HEK293 (cell line): ENCODE results near the gene TSTD2.
A peak's percentile ranks its signal among the peaks of the same experiment; 100 is the strongest.

Experiments
- CTCF ChIA-PET: fragments of 350-600 bp; formaldehyde crosslinking; extraction: SDS; loops from one replicate; lab custom pipeline; 2021; ENCODE audit warnings: antibody characterized with exemption; lab: Yijun Ruan, JAX
- POLR2A ChIA-PET: fragments of 300-600 bp; formaldehyde crosslinking; extraction: SDS; loops from one replicate; lab custom pipeline; 2020; ENCODE audit warnings: antibody characterized with exemption, inconsistent platforms; lab: Yijun Ruan, JAX
- H3K27ac ChIP-seq: fragments of 200-500 bp; sonication (Bioruptor generic); 2 replicates; pipeline ENCODE4 v1.5.1; 2014; ENCODE audit warnings: low read depth, low read length, control low read depth, inconsistent platforms; ENCODE audit errors: extremely low read depth
- H3K36me3 ChIP-seq, 2 experiments: fragments of 200-500 bp in 1 of 2; sonication (Bioruptor generic) in 1 of 2; 1 replicate in 1 of 2; 2 replicates in 1 of 2; pipeline ENCODE4 v1.5.1; 2014 to 2017; ENCODE audit warnings: inconsistent platforms in 2 of 2, low read length in 2 of 2; ENCODE audit not compliant: control insufficient read depth in 2 of 2, insufficient read depth in 1 of 2
- H3K4me1 ChIP-seq: fragments of 200-500 bp; sonication (Bioruptor generic); 2 replicates; pipeline ENCODE4 v1.5.1; 2014; ENCODE audit warnings: mild to moderate bottlenecking, low read length, inconsistent platforms; ENCODE audit not compliant: control insufficient read depth, insufficient read depth
- H3K4me3 ChIP-seq: 2 replicates; pipeline ENCODE4 v1.5.1; 2011; ENCODE audit warnings: low read depth, mild to moderate bottlenecking, control low read depth, low read length, moderate library complexity
- H3K9me3 ChIP-seq: fragments of 200-500 bp; sonication (Bioruptor generic); 2 replicates; pipeline ENCODE4 v1.5.1; 2014; ENCODE audit warnings: low read depth, low read length, inconsistent platforms; ENCODE audit not compliant: control insufficient read depth, insufficient read depth
- HOXA7 ChIP-seq: sonication (generic); formaldehyde crosslinking; IDR thresholded peaks from 2 replicates; pipeline ENCODE4 v1.8.1; 2022; ENCODE audit warnings: missing genetic modification reagents, borderline replicate concordance
- KLF17 ChIP-seq: fragments of 450-650 bp; formaldehyde crosslinking; IDR thresholded peaks from 2 replicates; pipeline ENCODE4 v1.5.1; 2016; ENCODE audit warnings: missing biosample characterization, missing genetic modification characterization
- OVOL3 ChIP-seq: fragments of 450-650 bp; formaldehyde crosslinking; IDR thresholded peaks from 2 replicates; pipeline ENCODE4 v1.5.1; 2016; ENCODE audit warnings: missing biosample characterization, missing genetic modification characterization
- RBAK ChIP-seq: fragments of 450-650 bp; formaldehyde crosslinking; IDR thresholded peaks from 2 replicates; pipeline ENCODE4 v1.5.1; 2016; ENCODE audit warnings: missing biosample characterization, missing genetic modification characterization
- SP3 ChIP-seq: fragments of 450-650 bp; formaldehyde crosslinking; IDR thresholded peaks from 2 replicates; pipeline ENCODE4 v1.5.1; 2016; ENCODE audit warnings: missing biosample characterization, missing genetic modification characterization
- ZBTB20 ChIP-seq: fragments of 450-650 bp; formaldehyde crosslinking; IDR thresholded peaks from 2 replicates; pipeline ENCODE4 v1.5.1; 2016; ENCODE audit warnings: missing biosample characterization, missing genetic modification characterization
- ZBTB49 ChIP-seq: fragments of 450-650 bp; formaldehyde crosslinking; IDR thresholded peaks from 2 replicates; pipeline ENCODE4 v1.5.1; 2016; ENCODE audit warnings: missing biosample characterization, missing genetic modification characterization, low read depth
- ZFP37 ChIP-seq: fragments of 450-650 bp; formaldehyde crosslinking; IDR thresholded peaks from 2 replicates; pipeline ENCODE4 v1.5.1; 2016; ENCODE audit warnings: missing biosample characterization, missing genetic modification characterization
- ZNF148 ChIP-seq: fragments of 450-650 bp; formaldehyde crosslinking; IDR thresholded peaks from 2 replicates; pipeline ENCODE4 v1.5.0; 2017; ENCODE audit warnings: missing biosample characterization, missing genetic modification characterization, borderline replicate concordance
- ZNF184 ChIP-seq: fragments of 450-650 bp; IDR thresholded peaks from 2 replicates; pipeline ENCODE4 v1.5.1; 2018; ENCODE audit warnings: missing biosample characterization, mild to moderate bottlenecking, missing genetic modification characterization
- ZNF223 ChIP-seq: fragments of 450-650 bp; formaldehyde crosslinking; IDR thresholded peaks from 2 replicates; pipeline ENCODE4 v1.5.1; 2016; ENCODE audit warnings: missing biosample characterization, missing genetic modification characterization
- ZNF239 ChIP-seq: fragments of 450-650 bp; formaldehyde crosslinking; IDR thresholded peaks from 2 replicates; pipeline ENCODE4 v1.5.1; 2016; ENCODE audit warnings: missing biosample characterization, missing genetic modification characterization
- ZNF585B ChIP-seq: fragments of 450-650 bp; formaldehyde crosslinking; IDR thresholded peaks from 2 replicates; pipeline ENCODE4 v1.5.1; 2016; ENCODE audit warnings: missing biosample characterization, missing genetic modification characterization
- ZNF701 ChIP-seq: fragments of 450-650 bp; formaldehyde crosslinking; IDR thresholded peaks from 2 replicates; pipeline ENCODE4 v1.5.1; 2016; ENCODE audit warnings: missing biosample characterization, missing genetic modification characterization
- ZNF747 ChIP-seq: fragments of 450-650 bp; formaldehyde crosslinking; IDR thresholded peaks from 2 replicates; pipeline ENCODE4 v1.5.1; 2016; ENCODE audit warnings: missing biosample characterization, missing genetic modification characterization
- ZNF830 ChIP-seq: fragments of 450-650 bp; IDR thresholded peaks from 2 replicates; pipeline ENCODE4 v1.5.0; 2018; ENCODE audit warnings: missing biosample characterization, missing genetic modification characterization, low read depth, mild to moderate bottlenecking, moderate library complexity
- ZNF837 ChIP-seq: fragments of 450-650 bp; formaldehyde crosslinking; IDR thresholded peaks from 2 replicates; pipeline ENCODE4 v1.5.1; 2016; ENCODE audit warnings: missing biosample characterization, missing genetic modification characterization
- TF ChIP-seq, protein P1 (sequence below): fragments of 450-650 bp; formaldehyde crosslinking; IDR thresholded peaks from 2 replicates; pipeline ENCODE4 v1.5.1; 2016; ENCODE audit warnings: missing biosample characterization, missing genetic modification characterization, low read depth
- TF ChIP-seq, protein P2 (sequence below): fragments of 450-650 bp; formaldehyde crosslinking; IDR thresholded peaks from 2 replicates; pipeline ENCODE4 v1.5.1; 2016; ENCODE audit warnings: missing biosample characterization, missing genetic modification characterization

The TSTD2 gene

GRCh38 chr9:97635026-97635425, 1.9 kb upstream of the TSTD2 start:
- H3K27ac ChIP-seq, result no peak overlapping the region
- ChIA-PET CTCF (interaction anchor here (4.2 kb wide), 1 partner anchor 166 kb away, joined by 12 read pairs; no protein-coding TSS in a partner anchor), POLR2A (no interaction called here)
- H3K4me3 ChIP-seq, result peak overlapping the region; percentile 97
- no peaks in the 10 kb centered on the region for H3K36me3 ChIP-seq
- TF ChIP-seq ZBTB20 (tag by site-specific recombination) (no peak), RBAK (tag by site-specific recombination) (no peak), HOXA7 (no peak), ZNF837 (tag by site-specific recombination) (no peak), OVOL3 (tag by site-specific recombination) (no peak), ZNF184 (no peak), SP3 (tag by site-specific recombination) (no peak), ZNF585B (tag by site-specific recombination) (no peak), ZNF830 (tag by site-specific recombination) (no peak), ZBTB49 (tag by site-specific recombination) (no peak), KLF17 (no peak), ZNF239 (tag by site-specific recombination) (no peak), ZNF223 (tag by site-specific recombination) (no peak), ZNF747 (tag by site-specific recombination) (no peak), ZNF148 (tag by site-specific recombination) (no peak), ZFP37 (no peak), ZNF701 (no peak)
- TF ChIP-seq, protein P1, sequence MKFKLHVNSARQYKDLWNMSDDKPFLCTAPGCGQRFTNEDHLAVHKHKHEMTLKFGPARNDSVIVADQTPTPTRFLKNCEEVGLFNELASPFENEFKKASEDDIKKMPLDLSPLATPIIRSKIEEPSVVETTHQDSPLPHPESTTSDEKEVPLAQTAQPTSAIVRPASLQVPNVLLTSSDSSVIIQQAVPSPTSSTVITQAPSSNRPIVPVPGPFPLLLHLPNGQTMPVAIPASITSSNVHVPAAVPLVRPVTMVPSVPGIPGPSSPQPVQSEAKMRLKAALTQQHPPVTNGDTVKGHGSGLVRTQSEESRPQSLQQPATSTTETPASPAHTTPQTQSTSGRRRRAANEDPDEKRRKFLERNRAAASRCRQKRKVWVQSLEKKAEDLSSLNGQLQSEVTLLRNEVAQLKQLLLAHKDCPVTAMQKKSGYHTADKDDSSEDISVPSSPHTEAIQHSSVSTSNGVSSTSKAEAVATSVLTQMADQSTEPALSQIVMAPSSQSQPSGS, result no peak
- TF ChIP-seq, protein P2, sequence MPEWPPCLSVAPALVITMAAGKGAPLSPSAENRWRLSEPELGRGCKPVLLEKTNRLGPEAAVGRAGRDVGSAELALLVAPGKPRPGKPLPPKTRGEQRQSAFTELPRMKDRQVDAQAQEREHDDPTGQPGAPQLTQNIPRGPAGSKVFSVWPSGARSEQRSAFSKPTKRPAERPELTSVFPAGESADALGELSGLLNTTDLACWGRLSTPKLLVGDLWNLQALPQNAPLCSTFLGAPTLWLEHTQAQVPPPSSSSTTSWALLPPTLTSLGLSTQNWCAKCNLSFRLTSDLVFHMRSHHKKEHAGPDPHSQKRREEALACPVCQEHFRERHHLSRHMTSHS (tag by site-specific recombination), result no peak
- H3K9me3 ChIP-seq, result no peaks in the 10 kb centered on the region
- no peaks in the 10 kb centered on the region; the same call in 1 of the 2 replicates for H3K4me1 ChIP-seq
